Superior temporal gyrus (tissue), 1 donor: ENCODE data around the gene ABCF2.

Experiments
- DNase-seq: peaks from one replicate; pipeline ENCODE4 v3.0.0-alpha.2; 2016; ENCODE audit errors: extremely low spot score

ABCF2 gene

DNA sequence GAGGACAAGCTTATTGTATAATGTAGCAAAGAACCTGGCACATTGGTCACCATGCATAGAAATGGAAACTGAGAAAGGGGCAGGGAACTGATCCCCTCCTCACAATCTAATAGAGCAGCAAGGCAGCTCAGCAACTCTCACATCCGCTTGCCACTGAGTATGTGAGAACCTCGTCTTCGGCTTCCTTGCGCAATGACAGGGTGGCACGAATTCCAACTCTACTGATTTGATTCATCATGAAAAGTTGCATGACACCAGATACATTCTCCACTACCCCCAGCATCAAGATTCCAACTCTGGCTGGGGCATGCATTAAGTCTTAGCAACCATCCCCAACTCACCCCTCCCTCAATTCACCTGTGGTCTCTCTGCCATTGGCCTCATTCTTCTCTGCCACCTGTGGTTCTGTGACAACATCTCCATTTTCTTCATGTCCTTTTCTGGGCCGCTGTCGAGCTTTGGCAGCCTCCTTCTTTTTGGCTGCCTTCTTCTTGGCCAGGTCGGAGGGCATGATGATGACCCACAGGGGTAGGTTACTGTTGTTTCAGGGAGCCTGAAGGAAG, 976 bp downstream of the ABCF2 start:
- no peak for DNase-seq

DNA sequence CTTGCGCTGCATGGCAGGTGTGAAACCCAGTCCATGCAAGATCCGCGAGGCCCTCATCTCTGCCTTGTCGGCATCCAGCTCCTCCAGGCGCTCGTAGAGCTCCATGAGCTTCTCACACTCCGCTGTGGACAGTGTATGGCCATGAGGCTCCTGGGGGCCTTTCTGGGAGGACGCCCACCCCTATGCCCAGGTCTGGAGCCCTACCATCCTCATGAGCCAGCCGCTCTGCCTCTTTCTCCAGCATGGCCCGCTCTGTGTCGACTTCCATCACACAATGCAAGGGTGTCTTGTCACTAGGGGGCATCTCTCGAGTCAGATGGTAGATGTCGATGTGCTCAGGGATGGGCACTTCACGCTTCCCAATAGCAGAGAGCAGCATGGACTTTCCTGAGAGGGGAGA, 3.3 kb downstream of the ABCF2 start:
- no peak for DNase-seq

DNA sequence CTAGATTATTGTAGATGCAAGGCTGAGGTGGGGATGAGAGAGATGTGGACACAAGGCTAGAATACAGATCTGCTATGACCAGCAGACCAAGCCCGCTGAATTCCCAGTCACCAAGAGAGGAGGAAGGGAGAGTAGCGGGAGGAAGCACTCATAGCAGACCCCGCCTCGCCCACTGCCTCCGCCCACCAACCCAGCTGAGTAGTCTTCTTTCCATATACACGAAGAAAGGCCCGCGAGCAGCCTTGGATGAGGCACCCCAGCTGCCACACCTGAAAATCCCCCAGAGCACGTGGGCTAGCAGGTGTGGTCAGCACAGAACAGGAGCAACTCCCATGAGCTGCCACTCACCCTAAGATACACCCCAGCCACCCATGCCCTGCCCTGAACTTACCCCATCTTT, 8.8 kb downstream of the ABCF2 start:
- no peak for DNase-seq

DNA sequence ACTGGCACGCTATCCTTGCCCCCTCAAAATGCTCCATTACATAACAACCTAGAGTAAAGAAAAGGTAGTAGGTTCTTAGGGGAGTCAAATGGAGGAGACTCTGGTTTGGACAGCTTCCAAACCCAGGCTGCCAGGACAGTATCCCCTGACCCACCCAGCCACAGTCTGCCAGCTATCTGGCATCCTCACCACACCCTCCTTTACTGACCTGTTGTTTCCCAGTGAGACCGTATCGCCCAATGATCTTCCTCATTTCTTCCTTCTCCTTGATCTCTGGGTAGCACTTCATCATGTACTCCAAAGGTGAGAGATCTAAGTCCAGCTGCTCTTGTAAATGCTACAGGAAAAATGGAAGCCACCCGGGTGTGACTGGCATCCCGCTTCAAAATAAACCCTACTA, 11.6 kb downstream of the ABCF2 start:
- DNase-seq = no peak

DNA sequence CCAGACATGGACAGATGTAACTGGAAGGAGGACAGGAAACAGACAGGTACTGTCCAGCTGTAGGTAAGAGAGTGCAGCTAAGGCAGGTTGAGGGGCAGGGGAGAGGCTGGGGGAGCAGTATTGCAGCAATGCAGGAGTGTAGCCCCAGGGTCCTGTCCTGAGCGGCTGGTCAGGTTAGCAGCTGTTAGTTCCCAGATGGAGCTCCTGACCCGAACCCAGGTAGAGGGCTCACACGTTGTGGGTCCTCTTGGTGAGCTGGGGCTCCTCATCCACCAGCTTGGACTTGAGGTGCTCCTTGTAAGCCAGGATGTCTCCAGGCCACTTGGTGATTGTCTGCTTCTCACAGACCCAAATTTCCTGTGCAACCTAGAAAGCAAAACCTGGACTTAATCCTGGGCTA, 13.2 kb downstream of the ABCF2 start:
- DNase-seq = no peak

DNA sequence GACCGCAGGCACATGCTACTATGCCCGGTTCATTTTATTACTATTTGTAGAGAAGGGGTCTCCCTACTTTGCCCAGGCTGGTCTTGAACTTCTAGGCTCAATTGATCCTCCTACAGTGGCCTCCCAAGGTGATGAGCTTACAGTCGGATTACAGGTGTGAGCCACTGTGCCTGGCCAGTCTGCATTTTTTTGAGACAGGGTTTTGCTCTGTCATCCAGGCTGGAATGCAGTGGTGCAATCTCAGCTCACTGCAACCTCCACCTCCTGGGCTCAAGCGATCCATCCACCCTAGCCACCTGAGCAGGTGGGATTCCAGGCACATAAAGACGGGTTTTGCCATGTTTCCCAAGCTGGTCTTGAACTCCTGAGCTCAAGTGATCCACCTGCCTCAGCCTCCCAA, 14.4 kb downstream of the ABCF2 start:
- no peak for DNase-seq

DNA sequence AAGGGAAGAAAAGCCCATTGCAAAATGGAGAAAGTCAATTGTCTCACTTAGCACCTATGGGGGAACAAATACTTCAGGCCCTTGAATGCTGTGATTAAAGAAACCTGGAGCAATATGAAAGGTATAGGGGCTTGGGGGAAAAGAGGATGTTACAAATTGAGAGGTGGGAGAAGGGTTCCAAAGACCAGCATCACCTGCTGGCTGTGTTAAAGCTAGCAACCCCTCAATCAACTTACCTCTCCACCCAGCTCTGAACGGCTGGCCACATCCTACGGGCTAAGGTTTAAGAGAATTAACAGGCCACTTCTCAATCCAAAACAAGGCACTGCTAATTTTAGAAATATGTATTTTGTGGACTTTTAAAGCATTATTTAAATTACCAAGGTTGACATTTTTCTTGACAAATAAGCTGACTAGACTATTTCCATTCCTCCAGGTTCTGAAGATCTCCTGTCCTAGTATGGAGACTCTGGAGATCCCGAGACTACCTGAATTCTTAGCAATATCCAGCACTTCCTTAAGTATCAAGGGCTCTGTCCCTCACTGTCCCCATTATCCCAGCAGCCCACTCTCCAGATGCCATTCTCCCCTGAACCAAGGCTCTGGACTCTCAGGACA, 15.7 kb downstream of the ABCF2 start:
- DNase-seq = no peak

DNA sequence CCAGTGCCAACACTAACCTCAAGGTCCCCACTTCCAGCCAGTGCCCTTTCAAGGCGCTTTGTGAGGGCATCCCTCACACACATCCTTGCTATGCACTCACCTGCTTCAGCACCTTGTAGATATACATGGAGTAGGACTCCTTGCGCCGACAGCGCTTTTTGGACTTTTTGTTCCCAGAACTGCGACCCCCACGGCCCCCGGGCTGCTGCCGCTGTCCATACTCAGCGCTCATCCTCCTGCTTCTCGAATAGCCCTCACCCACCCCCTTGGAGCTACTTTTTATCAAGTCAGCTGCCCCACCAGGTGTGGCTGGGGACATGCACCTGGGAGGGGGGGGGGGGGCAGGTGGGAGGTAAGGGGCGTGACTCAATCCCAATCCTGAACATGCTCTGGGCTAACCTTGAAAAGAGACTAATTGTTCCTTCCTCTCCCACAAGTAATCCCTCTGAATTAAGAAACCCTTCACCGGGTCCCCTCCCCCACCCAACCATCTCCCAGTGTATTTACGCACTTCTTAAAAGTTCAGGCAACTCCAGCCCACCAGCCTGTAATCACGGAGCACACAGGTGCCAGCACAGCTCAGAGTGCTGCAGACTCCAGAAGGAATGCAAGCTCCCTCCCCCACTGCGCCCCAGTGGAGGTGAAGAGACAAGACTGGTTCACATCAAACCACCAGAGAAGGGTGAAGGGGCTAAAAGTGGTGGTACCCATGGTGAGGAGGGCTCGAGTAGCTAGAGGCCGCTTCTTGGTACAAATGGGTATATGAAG, 16.7 kb downstream of the ABCF2 start, which contains the start of gene H2BK1:
Gene H2BK1, minus strand, starts transcription at position 402 of the 768 bp plus-strand sequence. Its CDS starts 170 bp downstream, at position 232.
- no peak for DNase-seq

DNA sequence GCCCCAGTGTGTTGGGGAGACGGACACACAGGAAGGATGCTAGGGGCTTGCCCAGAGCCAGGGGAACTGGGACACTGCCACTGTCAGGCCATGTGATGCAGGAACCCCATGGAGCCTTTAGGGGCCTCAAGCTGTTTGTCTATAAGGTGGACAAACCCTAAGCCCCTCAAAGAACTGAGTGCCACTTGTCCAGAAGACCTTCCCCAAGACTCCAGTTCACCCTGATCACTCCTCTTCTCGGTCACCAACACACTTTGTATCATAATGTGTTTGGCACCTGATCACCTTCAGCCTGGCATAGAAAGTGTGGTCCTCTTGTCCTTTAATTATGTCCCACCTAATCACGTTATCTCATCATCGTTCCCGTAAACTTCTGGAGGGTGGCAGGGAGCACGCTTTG, 17.4 kb downstream of the ABCF2 start:
- no peak for DNase-seq

DNA sequence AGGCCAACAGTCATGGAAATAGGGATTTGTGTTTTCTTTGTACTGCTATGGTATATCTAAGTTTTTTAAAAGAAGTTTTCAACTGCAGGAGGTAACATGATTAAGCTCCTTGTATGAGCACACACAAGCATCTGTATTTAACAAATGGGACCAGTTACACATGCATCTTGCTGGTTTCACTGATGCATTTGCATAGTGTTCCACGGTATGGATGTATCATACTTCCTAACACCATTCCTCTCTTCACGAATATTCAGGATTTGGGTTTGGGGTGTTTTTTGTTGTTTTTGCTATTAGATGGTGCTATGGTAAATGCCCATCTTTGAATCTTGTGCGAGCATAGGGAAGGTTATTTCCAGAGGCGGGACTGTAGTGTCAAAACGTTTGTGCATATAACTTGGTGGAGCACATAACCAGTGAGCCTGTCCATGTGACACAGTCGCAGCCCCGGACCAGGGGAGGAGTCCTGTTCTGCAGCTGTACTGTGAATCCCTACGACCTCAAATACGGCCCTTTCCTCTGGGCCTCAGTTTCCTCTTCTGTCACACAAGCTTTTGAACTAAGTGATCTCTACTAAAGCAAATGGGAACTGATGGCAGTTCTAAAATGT, 18.6 kb downstream of the ABCF2 start:
- no peak for DNase-seq

DNA sequence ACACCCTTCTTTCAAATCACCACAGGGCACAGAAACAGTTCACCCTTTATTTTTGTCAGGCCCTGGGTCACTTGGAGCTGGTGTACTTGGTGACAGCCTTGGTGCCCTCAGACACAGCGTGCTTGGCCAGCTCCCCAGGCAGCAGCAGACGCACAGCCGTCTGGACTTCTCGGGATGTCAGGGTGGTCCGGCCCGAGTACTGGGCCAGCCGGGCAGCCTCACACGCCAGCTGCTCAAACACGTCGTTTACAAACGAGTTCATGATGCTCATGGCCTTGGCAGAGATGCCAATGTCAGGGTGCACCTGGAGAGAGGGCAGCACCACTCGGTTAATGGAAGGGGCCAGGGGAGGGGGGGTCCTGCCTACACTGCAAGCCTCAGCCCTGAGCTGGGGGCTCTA, 19.2 kb downstream of the ABCF2 start:
- DNase-seq = no peak

DNA sequence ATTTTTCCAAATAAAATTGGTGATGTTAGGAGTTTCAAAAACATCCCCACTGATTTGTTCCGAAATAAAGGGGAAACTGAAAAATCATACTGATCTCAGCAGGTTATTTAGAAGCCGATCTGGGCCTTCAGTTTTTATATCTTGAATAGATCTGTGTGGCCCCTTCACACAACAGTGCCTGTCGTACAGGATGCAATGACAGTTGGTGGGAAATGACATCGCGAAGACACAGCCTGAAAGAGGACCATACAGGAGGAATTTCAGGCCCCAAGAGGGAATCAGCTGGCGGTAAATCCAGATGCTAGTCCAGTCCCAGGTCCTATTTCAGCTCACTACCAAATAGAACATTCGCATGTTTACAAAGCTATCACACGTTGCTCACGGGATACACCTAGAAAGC, 19.7 kb downstream of the ABCF2 start:
- DNase-seq = no peak

DNA sequence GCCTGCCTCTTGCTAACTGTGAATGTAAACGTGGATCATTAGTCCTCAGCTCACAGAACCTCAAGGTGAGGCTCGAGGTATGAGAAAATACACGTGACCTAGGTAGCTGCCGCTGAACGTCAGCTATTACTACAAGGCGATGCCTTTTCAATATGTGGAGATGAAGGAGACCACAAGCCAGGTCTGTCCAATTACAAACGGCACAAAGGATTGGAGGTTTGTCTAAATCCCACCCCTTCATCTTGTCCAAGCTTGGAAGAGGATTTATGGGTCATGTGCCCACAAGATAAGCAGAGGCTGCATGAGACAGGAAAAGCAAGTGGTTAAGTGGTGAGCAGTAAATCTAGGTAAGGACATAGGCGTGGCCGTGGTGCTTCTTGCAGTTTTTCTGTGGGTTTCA, 20.1 kb downstream of the ABCF2 start:
- DNase-seq = no peak

DNA sequence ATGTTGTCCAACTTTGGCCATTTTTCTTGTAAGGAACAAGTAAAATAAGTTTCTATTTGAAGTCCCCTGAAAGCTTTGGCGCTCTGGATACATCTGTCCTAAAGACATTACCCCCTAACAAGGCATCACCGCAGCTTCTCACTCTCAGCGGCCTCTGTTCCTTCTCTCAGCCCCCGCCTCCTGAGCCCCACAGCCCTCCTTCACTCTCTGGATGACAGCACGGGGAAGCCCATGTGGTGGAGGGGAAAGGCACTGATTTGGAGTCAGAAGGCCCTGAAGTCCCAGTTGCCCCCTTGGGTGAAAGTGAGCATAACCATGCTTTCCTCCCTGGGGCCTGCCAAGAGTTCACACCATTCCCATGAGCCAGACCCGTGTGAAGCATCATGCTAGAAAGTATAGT, 21.3 kb downstream of the ABCF2 start:
- DNase-seq = no peak

DNA sequence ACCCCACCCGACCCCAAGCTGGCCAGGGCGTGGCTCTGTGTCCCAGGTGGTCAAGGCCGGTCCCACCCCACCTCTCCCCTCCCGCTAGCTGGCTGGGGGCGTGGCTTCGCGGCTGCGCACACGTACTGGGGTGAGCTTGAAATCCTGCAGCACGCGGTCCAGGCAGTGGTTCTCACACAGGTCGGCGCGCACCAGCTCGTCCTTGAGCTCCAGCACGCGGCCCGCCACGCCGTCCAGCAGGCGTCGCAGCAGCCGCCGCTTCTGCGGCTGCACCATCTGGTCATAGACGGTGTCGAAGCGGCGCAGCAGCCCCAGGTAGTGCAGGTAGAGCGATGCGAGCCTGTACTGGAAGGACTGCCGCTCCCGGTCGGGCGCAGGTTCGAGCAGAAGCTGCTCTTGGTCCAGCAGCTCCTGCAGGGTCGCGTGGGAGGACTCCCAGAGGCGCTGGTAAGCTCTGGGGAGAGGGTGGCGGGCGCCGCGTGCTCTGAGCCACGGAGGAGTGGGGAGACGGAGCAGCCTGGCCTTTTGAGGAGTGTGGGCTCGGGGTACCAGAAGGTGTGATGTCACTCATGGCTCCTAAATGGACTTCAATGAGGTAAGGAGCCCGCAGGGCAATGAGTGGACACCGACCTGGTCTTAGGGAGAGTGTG, 22.5 kb downstream of the ABCF2 start:
- DNase-seq = no peak

DNA sequence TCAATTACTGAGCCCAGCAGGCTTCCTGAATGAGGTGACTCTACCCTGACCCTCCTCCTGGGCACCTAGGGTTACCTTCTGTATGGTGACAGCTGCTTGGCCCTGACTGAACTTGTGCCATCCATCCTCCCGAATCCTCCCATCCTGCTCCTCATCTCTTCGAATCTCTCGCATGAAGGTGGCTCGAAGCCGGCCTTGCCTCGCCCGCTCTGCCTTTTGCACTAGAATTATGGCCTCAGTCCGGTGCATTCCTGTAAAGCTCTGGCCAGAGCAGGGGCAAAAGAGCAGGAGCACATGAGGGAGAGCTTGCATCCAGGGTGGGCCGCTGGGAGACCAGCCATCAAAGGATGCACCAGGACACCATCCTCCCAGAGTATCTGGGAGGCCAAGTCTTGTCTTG, 24.2 kb downstream of the ABCF2 start:
- DNase-seq = no peak

DNA sequence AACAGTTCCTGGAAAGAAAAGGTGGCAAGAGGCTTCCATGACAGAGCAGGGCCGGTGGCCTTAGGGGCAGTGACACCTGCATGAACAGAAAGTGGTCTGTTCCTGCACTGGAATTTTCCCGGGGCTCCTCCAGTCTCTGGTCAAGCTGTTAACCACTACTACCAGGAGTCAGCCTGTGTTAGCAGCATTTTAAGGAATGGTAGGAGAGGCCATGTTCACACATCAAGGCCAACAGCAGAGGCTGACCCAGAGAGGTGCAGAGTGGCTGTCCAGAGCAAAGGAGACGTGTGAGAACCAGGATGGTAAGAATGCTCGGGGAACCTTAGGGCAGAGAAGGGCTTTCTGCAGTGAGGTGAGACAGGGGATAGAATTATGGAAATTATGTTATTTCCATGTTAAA, 25.3 kb downstream of the ABCF2 start:
- no peak for DNase-seq

DNA sequence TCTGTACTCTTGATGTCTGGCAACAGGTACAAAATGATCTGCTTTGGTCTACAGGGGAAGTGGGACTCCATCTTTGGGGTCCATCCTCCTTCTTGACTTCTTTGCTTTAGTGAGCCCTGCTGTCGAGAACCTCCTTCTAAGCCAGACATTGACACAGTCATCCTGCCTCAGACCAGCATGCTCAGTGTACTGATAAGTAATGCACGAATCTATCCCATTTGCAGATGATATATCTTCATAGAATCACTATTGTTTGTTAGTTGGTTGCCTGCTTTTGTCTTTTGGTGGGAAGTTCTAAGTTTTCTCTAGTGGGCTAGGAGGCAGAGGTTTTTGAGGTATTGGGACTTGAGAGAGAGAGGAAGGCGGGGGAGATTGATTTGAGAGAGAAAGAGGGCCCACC, 25.7 kb downstream of the ABCF2 start:
- DNase-seq = no peak

DNA sequence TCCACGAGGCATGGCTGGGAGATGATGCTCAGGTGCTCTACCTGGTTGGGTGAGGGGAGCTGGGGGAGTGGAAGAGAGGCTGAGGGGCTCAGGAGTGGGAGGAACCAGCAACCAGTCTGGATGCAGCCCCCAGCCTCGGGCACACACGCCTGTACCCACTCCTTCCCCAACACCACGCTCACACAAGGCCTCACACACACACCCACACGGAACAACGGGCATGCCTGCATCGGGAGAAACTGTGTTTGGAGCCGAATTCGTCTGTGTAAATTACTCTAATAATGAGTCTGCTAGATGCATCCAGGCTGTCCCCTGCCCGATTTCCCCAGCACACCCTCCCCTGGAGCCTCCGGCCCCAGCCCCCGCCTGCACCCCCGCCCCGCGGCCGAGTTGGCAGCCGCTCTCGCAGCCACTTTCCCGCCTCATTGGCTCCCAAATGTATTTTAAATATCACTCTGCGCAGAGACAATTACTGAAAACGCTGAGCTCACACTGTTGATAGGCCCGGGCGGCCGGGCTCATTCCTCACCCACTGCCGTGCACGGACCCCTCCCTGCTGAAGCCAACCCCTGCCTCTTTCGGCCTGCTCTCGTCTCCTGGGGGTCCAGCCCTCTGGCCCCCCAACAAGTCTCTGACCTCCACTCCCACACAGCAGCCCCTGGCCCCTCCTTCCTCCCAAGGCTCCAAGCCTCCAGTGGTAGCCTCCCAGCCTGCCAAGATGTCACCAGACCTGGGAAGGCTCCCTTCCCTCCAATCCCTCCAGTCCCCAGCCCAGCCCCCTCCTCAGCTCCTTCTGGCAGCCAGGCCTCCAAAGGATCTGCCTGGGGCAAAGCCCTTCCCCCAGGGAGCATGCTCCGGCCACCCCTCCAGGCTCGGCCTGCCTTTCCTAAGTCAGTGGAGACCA, 27.8 kb downstream of the ABCF2 start:
- DNase-seq = no peak

DNA sequence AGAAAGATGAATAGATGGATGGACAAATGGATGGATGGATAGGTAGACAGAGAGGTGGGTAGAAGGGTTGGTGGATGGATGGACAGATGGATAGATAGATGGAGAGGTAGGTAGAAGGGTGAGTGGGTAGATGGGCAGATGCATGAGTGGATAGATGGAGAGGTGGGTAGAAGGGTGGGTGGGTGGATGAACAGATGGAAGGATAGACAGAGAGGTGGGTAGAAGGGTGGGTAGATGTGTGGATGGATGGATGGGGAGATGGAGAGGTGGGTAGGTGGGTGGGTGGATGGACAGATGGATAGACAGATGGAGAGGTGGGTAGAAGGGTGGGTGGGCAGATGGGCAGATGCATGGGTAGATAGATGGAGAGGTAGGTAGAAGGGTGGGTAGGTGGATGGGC, 29.1 kb downstream of the ABCF2 start:
- no peak for DNase-seq
